SK-N-SH (cell line): ENCODE measurements around the gene RHBDF2.

ENCODE experiments used
- CTCF ChIP-seq: fragments of 200-600 bp; sonication (generic); IDR thresholded peaks from 2 replicates; pipeline ENCODE4 v1.6.1; 2017; ENCODE audit warnings: antibody characterized with exemption, mild to moderate bottlenecking, moderate library complexity
- ELF1 ChIP-seq: IDR thresholded peaks from 2 replicates; pipeline ENCODE4 v1.4.0; 2012
- GATA2 ChIP-seq: sonication (generic); formaldehyde crosslinking; IDR thresholded peaks from 2 replicates; pipeline ENCODE4 v1.5.0; 2020; ENCODE audit warnings: mild to moderate bottlenecking, missing genetic modification reagents
- POLR2AphosphoS5 ChIP-seq: IDR thresholded peaks from 2 replicates; pipeline ENCODE4 v1.6.1; 2012; ENCODE audit warnings: low read depth, low read length
- RAD21 ChIP-seq: IDR thresholded peaks from 2 replicates; pipeline ENCODE4 v1.6.1; 2012; ENCODE audit warnings: mild to moderate bottlenecking, low read length
- RXRA ChIP-seq: IDR thresholded peaks from 2 replicates; pipeline ENCODE4 v1.4.0; 2012; ENCODE audit warnings: low read depth, mild to moderate bottlenecking, borderline replicate concordance
- SIN3A ChIP-seq: IDR thresholded peaks from 2 replicates; pipeline ENCODE4 v1.6.1; 2012; ENCODE audit warnings: low read depth, mild to moderate bottlenecking, low read length, moderate library complexity, borderline replicate concordance
- SMC3 ChIP-seq: IDR thresholded peaks from 2 replicates; pipeline ENCODE4 v1.6.1; 2012; ENCODE audit warnings: low read depth, low read length, improper control_type of control experiment
- YY1 ChIP-seq: IDR thresholded peaks from 2 replicates; pipeline ENCODE4 v1.4.0; 2012; ENCODE audit warnings: low read depth, mild to moderate bottlenecking
- TF ChIP-seq, protein P1 (sequence below): IDR thresholded peaks from 2 replicates; pipeline ENCODE4 v1.6.1; 2012; ENCODE audit warnings: mild to moderate bottlenecking, low read depth, low read length, moderate library complexity
- TF ChIP-seq, protein P2 (sequence below): IDR thresholded peaks from 2 replicates; pipeline ENCODE4 v1.4.0; 2012; ENCODE audit warnings: low read depth, borderline replicate concordance

- no peak for TF ChIP-seq CTCF
- TF ChIP-seq RXRA: no peak
- peak; percentile 98 for TF ChIP-seq GATA2 (CRISPR knock-in tag)
- TF ChIP-seq, protein P1, sequence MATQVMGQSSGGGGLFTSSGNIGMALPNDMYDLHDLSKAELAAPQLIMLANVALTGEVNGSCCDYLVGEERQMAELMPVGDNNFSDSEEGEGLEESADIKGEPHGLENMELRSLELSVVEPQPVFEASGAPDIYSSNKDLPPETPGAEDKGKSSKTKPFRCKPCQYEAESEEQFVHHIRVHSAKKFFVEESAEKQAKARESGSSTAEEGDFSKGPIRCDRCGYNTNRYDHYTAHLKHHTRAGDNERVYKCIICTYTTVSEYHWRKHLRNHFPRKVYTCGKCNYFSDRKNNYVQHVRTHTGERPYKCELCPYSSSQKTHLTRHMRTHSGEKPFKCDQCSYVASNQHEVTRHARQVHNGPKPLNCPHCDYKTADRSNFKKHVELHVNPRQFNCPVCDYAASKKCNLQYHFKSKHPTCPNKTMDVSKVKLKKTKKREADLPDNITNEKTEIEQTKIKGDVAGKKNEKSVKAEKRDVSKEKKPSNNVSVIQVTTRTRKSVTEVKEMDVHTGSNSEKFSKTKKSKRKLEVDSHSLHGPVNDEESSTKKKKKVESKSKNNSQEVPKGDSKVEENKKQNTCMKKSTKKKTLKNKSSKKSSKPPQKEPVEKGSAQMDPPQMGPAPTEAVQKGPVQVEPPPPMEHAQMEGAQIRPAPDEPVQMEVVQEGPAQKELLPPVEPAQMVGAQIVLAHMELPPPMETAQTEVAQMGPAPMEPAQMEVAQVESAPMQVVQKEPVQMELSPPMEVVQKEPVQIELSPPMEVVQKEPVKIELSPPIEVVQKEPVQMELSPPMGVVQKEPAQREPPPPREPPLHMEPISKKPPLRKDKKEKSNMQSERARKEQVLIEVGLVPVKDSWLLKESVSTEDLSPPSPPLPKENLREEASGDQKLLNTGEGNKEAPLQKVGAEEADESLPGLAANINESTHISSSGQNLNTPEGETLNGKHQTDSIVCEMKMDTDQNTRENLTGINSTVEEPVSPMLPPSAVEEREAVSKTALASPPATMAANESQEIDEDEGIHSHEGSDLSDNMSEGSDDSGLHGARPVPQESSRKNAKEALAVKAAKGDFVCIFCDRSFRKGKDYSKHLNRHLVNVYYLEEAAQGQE: no peak; the same call in 1 of the 2 replicates
- TF ChIP-seq POLR2AphosphoS5: peak; percentile 76
- TF ChIP-seq ELF1: no peak
- TF ChIP-seq RAD21: peak; percentile 39
- TF ChIP-seq SMC3: no peak; the same call in 1 of the 2 replicates
- peak; percentile 72; the same call in 1 of the 2 replicates for TF ChIP-seq SIN3A
- TF ChIP-seq YY1: no peak
- TF ChIP-seq, protein P2, sequence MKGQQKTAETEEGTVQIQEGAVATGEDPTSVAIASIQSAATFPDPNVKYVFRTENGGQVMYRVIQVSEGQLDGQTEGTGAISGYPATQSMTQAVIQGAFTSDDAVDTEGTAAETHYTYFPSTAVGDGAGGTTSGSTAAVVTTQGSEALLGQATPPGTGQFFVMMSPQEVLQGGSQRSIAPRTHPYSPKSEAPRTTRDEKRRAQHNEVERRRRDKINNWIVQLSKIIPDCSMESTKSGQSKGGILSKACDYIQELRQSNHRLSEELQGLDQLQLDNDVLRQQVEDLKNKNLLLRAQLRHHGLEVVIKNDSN: no peak
Observed at GRCh38 chr17:76543826-76544545, 42.8 kb upstream of the RHBDF2 start.
